Activated CD4-positive, alpha-beta T cell treated with anti-CD3 and anti-CD28 coated beads, Interleukin-2, amount 50 U/mL, for 1 hour (primary cell): ENCODE measurements around the gene LRRC45.

ENCODE experiments used
- DNase-seq: peaks from one replicate; pipeline ENCODE4 v3.0.0-alpha.2; 2020

LRRC45 gene

DNA sequence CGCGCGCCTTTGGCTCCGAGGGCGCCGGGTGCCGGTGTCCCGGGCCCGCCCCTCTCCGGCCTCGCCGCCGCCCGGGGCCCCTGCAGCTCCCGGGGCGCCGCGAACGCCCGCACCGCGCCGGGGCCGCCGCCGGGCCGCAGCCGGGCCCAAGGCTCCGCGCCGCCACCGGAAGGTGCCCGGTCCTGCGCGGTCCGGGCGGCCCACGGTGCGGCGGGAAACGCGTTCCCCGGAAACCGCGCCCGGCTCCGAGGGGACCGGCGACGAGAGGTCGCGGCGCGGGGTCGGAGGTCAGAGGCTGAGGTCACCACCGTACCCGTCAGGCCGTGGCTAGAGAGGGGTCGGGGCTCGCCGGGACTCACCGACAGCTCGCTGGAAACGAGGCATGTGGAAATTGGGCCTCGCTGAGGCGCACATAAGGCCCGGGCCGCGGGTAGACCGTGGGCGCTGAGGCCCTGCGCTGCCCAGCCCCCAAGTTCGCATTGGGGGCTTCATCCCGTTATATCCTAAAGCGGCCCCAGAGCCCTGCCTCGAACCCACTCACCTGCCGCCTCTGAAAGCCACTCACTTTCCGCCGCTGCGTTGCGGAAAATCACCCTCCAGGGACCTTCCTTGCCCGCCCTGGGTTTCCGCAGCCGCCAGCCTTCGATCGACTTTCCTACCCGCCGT, 42.7 kb downstream of the LRRC45 start, which contains the start of gene DUS1L:
Gene DUS1L, minus strand, starts transcription at position 167 of the 666 bp plus-strand sequence. CDS start 745 bp downstream, outside the sequence.
- DNase-seq, result peak; percentile 70

DNA sequence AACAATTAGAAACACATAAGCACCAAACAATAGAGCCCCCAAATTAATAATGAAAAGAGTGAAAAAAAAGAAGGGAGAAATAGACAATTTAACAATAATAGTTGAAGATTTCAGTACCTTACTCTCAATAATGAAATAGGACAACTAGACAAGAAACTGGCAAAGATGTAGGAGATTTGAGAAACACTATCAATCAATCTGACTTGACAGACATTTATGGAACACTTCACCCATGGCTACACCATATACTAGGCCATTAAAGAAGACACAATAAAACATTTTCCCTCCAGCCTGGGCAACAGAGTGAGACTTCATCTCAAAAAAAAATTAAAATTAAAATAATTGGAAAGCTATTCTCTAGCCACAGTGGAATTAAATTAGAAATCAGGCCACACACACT, 47.5 kb downstream of the LRRC45 start:
- no peak for DNase-seq

DNA sequence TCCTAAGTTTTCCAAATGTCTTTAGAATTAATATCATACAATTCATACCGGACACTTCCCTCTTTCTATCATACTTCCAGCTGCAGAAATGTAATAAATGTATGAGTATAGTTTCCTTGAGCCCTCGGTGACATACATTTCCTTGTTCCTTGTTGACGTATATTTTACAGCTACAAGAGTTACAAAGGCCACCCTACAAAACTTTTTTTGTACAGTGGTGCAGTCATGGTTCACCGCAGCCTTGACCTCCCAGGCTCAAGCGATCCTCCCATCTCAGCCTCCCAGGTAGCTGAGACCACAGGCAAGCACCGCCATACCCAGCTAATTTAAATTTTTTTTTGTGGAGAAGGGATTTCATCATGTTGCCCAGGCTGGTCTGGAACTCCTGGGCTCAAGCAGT, 49.7 kb downstream of the LRRC45 start:
- no peak for DNase-seq

DNA sequence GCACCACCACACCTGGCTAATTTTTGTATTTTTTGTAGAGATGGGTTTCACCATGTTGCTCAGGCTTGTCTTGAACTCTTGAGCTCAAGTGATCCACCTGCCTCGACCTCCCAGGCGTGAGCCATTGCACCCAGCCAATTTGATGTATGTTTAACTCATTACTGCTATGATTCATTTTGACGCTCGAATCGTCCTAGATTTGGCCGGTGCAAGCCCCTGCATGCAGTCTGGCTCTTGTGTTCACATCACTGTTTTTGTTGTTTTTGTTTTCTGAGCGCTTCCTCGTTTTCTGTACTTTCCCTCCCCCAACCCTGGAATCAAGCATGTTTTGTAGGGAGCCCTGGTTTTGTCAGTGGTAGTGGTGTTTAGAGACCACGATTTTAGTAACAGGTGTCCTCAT, 50.3 kb downstream of the LRRC45 start:
- no peak for DNase-seq

DNA sequence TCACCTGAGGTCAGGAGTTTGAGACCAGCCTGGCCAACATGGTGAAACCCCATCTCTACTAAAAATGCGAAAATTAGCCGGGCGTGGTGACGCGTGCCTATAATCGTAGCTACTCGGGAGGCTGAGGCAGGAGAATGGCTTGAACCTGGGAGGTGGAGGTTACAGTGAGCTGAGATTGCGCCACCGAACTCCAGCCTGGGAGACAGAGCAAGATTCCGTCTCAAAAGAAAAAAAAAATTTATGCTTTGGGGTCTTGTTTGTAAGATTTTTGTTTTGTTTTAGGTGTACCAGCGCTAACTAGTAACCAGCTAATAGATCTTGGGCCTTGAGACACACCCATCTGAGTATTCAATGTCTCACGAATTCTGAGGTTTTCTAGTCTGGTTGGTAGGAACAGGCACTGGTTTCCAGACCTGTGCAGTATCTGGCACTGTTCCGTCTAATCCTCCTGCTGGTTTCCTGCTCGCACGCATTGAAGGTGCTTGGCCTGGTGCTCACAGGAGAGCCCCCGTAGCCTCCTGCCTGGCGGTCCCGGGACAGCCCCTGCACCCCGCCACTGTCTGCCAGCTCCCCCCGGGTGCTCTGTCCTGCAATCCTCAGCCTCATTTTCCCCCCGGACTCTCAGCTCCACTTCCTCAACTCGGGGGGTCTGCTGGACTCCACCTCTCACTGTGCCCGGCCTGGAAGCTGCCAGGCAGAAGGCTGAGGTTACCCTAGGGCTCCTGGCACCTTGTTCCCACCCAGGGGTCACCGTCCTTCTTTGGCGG, 53.1 kb downstream of the LRRC45 start:
- no peak for DNase-seq

DNA sequence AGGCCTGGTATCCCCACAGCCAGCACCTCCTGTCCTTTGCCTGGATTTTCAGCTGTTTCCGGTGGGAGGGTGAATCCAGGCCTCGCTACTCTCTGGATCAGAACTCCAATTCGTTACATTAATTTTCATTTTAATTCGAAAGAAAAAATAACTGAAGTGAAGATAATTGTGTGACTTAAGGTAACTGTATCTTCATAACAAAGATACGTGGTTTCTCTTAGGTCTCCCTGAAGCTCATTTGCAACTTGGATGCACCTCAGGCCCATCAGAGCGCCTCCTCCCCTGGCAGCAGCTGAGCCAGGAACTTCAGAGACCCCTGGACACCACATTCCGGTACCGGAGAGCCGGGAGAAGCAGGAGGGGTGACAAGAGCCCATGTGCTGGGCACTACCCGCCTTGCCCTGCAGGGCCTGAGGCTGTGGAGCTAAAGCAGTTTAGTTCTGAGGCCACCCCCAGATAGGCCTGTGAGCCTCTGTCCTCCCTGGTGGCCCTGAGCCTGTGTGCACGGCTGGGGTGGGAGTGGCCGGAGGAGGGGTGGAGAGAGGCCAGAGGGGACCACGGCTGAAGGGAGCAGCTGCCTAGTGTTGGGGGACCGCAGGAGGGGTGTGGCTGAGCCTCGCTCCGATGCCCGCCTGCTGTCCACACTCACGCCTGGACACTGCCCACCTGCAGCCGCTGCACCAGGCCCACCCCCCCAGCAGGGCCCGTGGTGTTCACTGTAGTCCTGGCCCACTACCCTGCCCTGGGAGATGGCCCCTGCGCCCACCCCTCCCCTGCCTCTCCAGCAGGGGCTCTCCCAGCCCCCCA, 53.9 kb downstream of the LRRC45 start:
- DNase-seq, result no peak

DNA sequence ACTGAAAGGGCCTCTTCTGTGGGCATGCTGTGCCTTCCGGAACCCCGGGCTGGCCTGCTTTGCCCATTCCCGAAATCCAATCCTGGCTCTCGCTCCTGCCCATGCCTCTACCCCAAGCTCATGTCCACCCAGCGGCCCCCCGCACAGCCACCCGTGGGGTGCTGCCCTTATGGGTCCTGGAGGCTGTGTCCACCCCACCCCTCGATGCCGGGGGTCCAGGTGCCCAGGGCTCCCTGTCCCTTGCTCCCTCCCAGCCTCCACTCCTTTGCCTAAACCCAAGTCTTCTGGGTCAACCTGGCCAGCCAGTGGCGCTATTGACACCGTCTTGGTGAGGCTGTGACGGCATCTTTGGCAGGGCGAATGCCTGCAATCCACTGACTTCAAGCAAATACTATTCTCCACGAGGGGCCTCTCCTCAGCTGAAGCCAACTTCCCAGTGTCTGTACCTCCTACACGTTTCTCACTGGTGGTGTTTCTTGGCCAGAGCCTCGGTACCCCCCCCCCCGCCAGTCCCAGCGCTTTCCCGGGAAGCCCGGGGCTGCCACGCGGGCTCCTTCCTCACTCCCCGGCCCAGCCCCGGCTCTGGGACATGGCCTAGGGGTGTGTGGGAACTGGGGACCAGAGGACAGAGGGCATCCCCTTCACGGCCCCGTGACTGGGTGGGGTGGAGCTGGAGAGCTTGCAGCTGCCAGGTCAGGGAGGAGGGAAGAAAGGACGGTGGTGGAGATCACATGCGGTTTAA, 54.7 kb downstream of the LRRC45 start:
- no peak for DNase-seq

DNA sequence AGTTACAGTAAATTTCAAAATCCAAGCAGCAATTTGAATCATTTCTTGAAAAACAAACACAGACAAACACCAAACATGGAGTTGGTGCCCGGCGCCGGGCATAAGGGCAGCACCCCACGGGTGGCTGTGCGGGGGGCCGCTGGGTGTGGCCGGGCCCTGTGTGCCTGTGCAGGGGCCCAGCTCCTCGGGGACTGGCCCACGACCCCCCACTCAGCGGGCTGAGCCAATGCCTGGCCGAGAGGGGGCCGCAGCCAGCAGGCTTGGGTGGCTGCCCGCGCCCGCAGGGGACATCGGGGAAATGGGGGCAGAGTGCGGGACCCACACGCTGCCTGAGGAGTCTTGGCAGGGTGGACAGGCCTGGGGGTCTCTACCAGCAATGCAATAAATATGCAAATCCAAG, 55.3 kb downstream of the LRRC45 start:
- no peak for DNase-seq

DNA sequence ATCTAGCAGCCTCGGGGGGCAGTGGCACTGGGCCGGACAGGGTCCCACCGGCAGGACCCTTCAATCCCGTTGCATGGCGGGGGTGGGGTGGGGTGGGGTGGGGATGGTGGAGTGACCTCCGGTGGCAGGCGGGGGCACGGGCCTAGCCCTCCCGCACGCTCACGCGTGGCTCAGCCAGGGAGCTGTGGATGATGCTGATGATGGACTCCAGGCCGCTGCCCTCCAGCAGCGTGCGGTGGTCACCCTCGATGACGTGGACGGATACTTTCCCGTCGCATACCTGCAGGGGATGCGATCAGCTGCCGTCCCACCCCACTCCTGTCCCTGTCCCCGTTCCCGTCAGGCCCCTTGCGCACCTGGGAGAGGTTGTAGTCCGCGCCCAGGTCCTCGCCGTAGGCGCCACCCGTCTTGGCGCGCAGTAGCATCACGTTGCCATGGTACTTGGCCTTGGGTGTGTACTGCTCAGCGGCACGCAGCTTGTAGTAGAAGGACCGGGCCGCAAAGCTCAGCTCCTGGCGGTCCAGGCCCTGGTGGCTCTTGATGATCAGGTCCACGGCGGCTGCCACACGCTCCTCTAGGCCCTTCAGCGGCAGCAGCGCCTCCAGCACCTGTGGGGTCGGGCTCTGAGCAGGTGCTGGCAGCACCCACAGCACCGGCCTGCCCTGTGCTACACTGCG, 56.0 kb downstream of the LRRC45 start:
- DNase-seq, result no peak

DNA sequence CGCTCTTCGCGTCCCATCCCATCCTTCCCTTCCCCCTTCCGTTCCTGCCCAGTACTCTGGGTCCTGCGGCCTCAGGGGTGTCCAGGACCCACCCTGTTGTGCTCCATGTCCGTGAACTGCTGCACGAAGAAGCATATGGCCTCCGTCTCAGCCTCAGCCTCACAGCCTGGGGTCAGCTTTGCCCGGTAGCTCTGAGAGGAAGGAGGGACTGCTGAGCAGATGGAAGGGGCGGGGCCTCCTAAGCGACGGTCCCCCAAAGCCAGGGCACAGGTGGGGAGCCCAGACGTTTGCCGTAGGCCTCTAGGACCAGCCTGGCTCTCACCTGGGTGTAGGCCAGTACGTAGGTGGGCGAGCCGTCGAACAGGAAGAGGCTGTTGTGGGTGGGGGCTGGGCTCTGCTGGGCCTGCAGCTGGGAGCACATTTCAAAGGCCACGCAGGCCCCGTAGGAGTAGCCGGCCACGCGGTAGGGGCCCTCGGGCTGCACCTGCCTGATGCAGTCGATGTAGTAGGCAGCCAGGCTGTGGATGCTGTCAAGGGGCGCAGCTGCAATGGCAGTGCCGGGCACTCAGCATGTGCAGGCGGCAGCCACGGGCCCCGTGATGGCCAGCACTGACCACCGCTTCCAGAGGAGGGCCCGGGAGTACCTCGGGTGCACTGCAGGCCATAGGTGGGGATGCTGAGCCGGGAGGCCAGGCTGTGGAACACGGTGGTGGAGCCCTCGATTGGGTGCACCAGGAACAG, 57.1 kb downstream of the LRRC45 start:
- no peak for DNase-seq
